ENCODE data around the gene NPBWR2. TPM values are rescaled to one million over a fixed set of nuclear protein-coding genes. Genes with fewer than 3 reads are reported as not detected.

NPBWR2 gene
- total RNA-seq, 3 donors from 2014 or later (not counting 1 experiment from before 2014, with no cell fraction given) = not detected

- H3K4me3 Mint-ChIP-seq = peak overlapping the region; percentile 74
- no peaks in the 10 kb centered on the region for H3K27me3 Mint-ChIP-seq (ENCODE audit: low read depth in 2 of 2)
- peaks cover 79% of the 10 kb centered on the region for H3K4me1 ChIP-seq (ENCODE audit: control insufficient read depth, insufficient read depth, low read length)
- H3K4me3 ChIP-seq (ENCODE audit: low read length) = no peak overlapping the region
- 13% methylated on average over 5 of the region's 5 CpGs for WGBS (ENCODE audit: insufficient coverage)
- ATAC-seq (peak; percentile 75 to 81 (median 80)), DNase-seq (peak; percentile 70 to 81)
- intact Hi-C loops (cut with micrococcal nuclease) = no loop called here
- TF ChIP-seq CTCF (IDR thresholded peaks at IDR 0.05) = no peak
- H3K27ac ChIP-seq (ENCODE audit: low read length) = peak overlapping the region; percentile 58
- no peaks in the 10 kb centered on the region for H3K27me3 ChIP-seq (ENCODE audit: control insufficient read depth, insufficient read depth, low read length)
- peak overlapping the region; percentile 71 to 87 for H3K27ac Mint-ChIP-seq
- no peaks in the 10 kb centered on the region for H3K9me3 Mint-ChIP-seq
- H3K36me3 Mint-ChIP-seq = no peaks in the 10 kb centered on the region
- no peaks in the 10 kb centered on the region for H3K9me3 ChIP-seq (ENCODE audit: control insufficient read depth, insufficient read depth, low read length)
- H3K36me3 ChIP-seq (ENCODE audit: control insufficient read depth, insufficient read depth, low read length) = no peaks in the 10 kb centered on the region
- H3K4me1 Mint-ChIP-seq = peaks cover 30 to 62% of the 10 kb centered on the region in 2 donors
These were observed 41.4 kb downstream of the NPBWR2 start for GRCh38 chr20:64065974-64066343.

- intact Hi-C loops (cut with micrococcal nuclease) = no loop called here
- peak overlapping the region; percentile 58 for H3K27ac ChIP-seq (ENCODE audit: low read length)
- no peaks in the 10 kb centered on the region for H3K36me3 Mint-ChIP-seq
These were observed 42.0 kb downstream of the NPBWR2 start for GRCh38 chr20:64065062-64065973.

GRCh38 chr20:64064145-64064698, 43.1 kb downstream of the NPBWR2 start:
- Mint-ChIP-seq H3K27me3 (ENCODE audit: low read depth in 2 of 2) (no peaks in the 10 kb centered on the region), H3K9me3 (no peaks in the 10 kb centered on the region), H3K4me1 (peaks cover 30 to 62% of the 10 kb centered on the region in 2 donors), H3K4me3 (peak overlapping the region; percentile 86), H3K27ac (peak overlapping the region in 1 of 2 donors; percentile 87), H3K36me3 (no peaks in the 10 kb centered on the region)
- no peak for DNase-seq
- TF ChIP-seq CTCF (IDR thresholded peaks at IDR 0.05) = no peak
- Histone ChIP-seq H3K27me3 (ENCODE audit: control insufficient read depth, insufficient read depth, low read length) (no peaks in the 10 kb centered on the region), H3K9me3 (ENCODE audit: control insufficient read depth, insufficient read depth, low read length) (no peaks in the 10 kb centered on the region), H3K4me3 (ENCODE audit: low read length) (no peak overlapping the region), H3K27ac (ENCODE audit: low read length) (no peak overlapping the region), H3K4me1 (ENCODE audit: control insufficient read depth, insufficient read depth, low read length) (peaks cover 68% of the 10 kb centered on the region), H3K36me3 (ENCODE audit: control insufficient read depth, insufficient read depth, low read length) (no peaks in the 10 kb centered on the region)
- intact Hi-C loops (cut with micrococcal nuclease) = no loop called here
- 74% methylated on average over 12 of the region's 12 CpGs for WGBS (ENCODE audit: insufficient coverage)
- ATAC-seq = no peak

More at GRCh38 chr20:64065062-64065973, 42.0 kb downstream of the NPBWR2 start:
- peak overlapping the region; percentile 74 for H3K4me3 Mint-ChIP-seq
- H3K4me3 ChIP-seq (ENCODE audit: low read length) = no peak overlapping the region
- peak overlapping the region; percentile 71 to 87 for H3K27ac Mint-ChIP-seq
- no peaks in the 10 kb centered on the region for H3K36me3 ChIP-seq (ENCODE audit: control insufficient read depth, insufficient read depth, low read length)
- no peaks in the 10 kb centered on the region for H3K9me3 Mint-ChIP-seq
- ATAC-seq (no peak), DNase-seq (peak in 1 of 2 donors; percentile 50)
- no peaks in the 10 kb centered on the region for H3K27me3 ChIP-seq (ENCODE audit: control insufficient read depth, insufficient read depth, low read length)
- no peaks in the 10 kb centered on the region for H3K9me3 ChIP-seq (ENCODE audit: control insufficient read depth, insufficient read depth, low read length)
- TF ChIP-seq CTCF (IDR thresholded peaks at IDR 0.05) = no peak
- 50% methylated on average over 27 of the region's 27 CpGs for WGBS (ENCODE audit: insufficient coverage)
- H3K4me1 Mint-ChIP-seq = peaks cover 30 to 62% of the 10 kb centered on the region in 2 donors
- H3K27me3 Mint-ChIP-seq (ENCODE audit: low read depth in 2 of 2) = no peaks in the 10 kb centered on the region
- H3K4me1 ChIP-seq (ENCODE audit: control insufficient read depth, insufficient read depth, low read length) = peaks cover 79% of the 10 kb centered on the region

Measured in natural killer cell (primary cell).